RCC 7860 (cell line): ENCODE data around the gene CMKLR1.
A peak's percentile ranks its signal among the peaks of the same experiment; 100 is the strongest.

ENCODE experiments used
- DNase-seq: peaks from one replicate; pipeline ENCODE4 v3.0.0-alpha.2; 2015; ENCODE audit warnings: low spot score
- FAIRE-seq: peaks from 2 replicates; lab custom pipeline; 2012; peaks lifted over from hg19 to GRCh38; lab: Jason Lieb, UNC

CMKLR1 gene

GRCh38 chr12:108270035-108270848 is 68.9 kb downstream of the CMKLR1 start:
- DNase-seq (no peak), FAIRE-seq (no peak)

DNA sequence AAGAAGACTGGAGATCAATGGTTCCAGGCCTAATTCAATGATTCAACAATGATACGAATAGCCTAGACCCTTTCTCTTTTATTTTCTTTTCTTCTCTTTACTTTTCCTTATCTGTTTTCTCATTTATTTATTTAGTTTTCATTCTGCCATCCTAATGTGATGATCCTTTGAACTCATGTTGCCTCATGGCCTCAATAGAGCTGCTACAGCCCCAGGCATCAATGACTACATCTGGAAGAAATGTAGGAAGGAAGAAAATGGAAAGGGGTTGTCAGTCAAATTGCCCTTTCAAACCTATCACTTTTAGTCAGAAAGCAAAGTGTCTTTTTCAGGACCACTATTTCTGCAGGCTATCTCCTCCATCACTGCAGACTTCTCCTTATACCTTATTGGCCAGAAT is 69.9 kb downstream of the CMKLR1 start:
- FAIRE-seq (no peak), DNase-seq (no peak)

DNA sequence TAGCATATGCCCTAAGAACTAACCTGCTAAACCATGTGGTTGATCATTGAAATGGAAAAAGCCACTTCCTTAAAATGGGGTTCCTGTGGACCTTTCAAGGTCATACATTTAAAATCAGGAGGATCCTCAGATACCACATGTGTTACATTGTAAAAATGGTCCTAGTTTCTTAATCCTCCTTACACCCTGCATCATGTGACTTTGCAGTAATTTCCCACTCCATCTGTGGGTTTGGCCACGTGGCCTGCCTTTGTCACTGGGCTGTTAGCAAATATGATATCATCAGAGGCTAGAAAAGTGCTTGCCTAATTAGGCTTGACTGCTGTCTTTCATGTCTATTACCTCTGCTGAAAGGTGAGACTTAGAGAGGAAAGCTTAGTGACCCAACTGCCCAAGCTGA is 70.7 kb downstream of the CMKLR1 start:
- DNase-seq (no peak), FAIRE-seq (no peak)

- FAIRE-seq: no peak
- DNase-seq: no peak
These were observed 71.7 kb downstream of the CMKLR1 start for GRCh38 chr12:108267450-108267849.

DNA sequence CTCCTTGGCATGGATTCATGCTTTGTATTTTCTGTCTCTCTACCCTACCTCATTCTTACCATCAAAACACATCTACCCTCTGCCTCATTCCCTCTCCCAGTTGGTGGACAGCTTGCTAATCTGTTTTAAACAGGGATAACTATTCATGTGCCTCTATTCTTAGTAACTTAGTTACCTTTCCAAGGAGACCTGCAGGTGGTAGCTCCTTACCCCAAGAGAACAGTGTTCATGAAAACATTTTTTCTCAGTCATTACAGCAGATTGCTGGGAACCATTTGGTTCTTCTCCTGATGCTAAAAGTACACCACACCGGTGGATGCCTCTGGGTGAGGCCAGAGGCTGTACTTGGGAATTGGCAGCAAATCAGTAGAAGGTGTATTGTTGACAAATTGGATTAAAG is 73.0 kb downstream of the CMKLR1 start:
- DNase-seq (no peak), FAIRE-seq (no peak)

- no peak for FAIRE-seq
These were observed 73.6 kb downstream of the CMKLR1 start for GRCh38 chr12:108265505-108265904.

GRCh38 chr12:108260969-108261368 is 78.1 kb downstream of the CMKLR1 start:
- DNase-seq (no peak), FAIRE-seq (no peak)

More at GRCh38 chr12:108265505-108265904, 73.6 kb downstream of the CMKLR1 start:
- no peak for DNase-seq

- DNase-seq (no peak), FAIRE-seq (no peak)
These were observed 79.1 kb downstream of the CMKLR1 start for GRCh38 chr12:108260039-108260438.

- FAIRE-seq (no peak), DNase-seq (no peak)
These were observed 81.5 kb downstream of the CMKLR1 start for GRCh38 chr12:108257610-108258106.

DNA sequence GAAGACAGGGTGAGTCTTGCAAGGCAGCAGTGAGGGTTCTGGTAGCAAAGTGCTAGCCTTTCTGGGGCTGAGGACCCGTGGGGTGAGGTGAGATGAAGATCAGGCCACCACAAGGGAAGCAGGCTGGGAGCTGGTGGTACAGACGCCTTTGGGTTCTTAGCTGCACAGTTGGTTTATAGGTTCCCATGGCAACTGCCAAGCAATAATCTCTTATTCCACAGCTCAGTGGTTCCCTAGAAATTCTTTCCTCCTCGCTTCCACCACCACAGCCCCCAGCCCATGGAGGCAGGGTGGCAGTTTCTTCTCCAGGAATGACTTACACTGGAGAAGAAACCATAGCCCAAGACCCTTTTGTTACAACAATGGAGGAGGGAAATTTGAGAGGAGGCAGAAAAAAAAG is 82.1 kb downstream of the CMKLR1 start:
- DNase-seq: no peak
- no peak for FAIRE-seq

- DNase-seq (no peak), FAIRE-seq (no peak)
These were observed 83.9 kb downstream of the CMKLR1 start for GRCh38 chr12:108255252-108255602.

- FAIRE-seq (no peak), DNase-seq (no peak)
These were observed 84.4 kb downstream of the CMKLR1 start for GRCh38 chr12:108254517-108255251.

DNA sequence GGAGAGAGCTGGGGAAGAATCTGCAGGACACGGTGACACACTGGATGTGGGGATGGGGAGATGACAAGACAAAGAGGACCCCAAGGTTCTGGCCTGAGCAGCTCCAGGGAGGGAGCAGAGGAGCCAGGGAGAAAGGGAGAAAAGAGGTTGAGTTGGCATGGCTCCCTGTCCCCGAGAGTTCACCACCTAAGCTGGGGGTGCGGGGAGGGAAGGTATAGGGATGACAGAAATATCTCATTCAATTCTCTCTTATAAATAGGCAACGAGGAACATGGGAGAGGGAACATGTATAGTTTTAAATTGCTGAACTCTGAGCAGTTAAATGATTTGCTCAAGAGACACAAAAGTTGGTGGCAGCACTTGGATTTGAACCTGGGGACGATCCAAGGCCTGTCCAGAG is 85.1 kb downstream of the CMKLR1 start:
- DNase-seq (no peak), FAIRE-seq (no peak)

GRCh38 chr12:108253540-108253939 is 85.6 kb downstream of the CMKLR1 start:
- no peak for FAIRE-seq
- no peak for DNase-seq

- no peak for FAIRE-seq
- no peak for DNase-seq
These were observed 86.6 kb downstream of the CMKLR1 start for GRCh38 chr12:108252523-108252922.

- FAIRE-seq (no peak), DNase-seq (no peak)
These were observed 91.1 kb downstream of the CMKLR1 start for GRCh38 chr12:108248011-108248410.

GRCh38 chr12:108247130-108247529 is 92.0 kb downstream of the CMKLR1 start:
- DNase-seq: no peak
- no peak for FAIRE-seq

DNA sequence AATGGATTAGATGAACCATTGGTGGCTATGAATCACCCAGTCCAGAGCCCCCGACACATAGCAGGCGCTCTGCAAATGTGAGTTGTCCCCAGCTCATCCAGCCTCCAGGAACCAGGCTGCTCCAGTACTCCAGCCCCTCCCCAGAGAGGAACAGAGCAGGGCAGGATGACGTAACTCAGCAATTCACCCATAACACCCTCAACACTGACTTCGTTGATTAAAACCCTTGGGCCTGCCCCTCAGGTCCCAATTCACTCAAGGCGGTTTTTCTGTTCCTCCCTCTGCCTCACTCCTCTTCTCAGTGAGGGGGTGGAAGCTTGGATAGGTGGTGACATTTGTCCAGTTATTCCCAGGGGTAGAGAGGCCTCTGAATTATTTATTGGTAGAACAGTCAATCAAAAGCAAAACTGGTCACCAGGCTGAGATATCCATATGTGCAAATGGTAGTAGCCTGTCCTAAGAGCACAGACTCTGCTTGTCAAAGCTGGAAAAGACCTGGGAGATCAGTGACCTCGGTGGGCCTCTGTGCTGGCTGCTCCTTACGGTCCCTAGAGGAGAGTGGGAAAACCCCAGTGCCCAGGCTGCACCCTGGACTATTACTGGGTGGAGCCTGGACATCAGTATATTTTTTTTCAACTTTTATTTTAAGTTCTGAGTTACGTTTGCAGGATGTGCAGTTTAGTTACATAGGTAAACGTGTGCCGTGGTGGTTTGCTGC is 97.0 kb downstream of the CMKLR1 start:
- peak; percentile 6 for DNase-seq
- no peak for FAIRE-seq

DNA sequence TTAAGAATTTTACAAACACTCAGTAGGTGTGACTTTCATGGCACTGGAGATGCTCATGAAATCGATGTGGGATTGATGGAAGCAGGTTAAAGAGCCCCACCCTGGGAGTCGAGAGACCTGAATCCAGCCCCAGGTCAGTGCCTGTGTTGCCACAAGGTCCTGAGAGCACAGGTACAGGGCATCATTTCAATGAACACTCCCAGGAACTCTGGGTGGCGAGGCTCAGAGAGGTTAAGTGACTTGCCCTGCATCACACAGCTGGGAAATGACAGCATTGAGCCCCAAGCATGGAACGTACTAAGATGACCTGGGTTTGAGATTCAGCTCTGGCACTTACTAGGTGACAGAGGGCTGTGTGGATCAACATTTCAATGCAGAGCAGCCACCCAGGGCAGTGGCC is 98.2 kb downstream of the CMKLR1 start:
- no peak for DNase-seq
- no peak for FAIRE-seq

DNA sequence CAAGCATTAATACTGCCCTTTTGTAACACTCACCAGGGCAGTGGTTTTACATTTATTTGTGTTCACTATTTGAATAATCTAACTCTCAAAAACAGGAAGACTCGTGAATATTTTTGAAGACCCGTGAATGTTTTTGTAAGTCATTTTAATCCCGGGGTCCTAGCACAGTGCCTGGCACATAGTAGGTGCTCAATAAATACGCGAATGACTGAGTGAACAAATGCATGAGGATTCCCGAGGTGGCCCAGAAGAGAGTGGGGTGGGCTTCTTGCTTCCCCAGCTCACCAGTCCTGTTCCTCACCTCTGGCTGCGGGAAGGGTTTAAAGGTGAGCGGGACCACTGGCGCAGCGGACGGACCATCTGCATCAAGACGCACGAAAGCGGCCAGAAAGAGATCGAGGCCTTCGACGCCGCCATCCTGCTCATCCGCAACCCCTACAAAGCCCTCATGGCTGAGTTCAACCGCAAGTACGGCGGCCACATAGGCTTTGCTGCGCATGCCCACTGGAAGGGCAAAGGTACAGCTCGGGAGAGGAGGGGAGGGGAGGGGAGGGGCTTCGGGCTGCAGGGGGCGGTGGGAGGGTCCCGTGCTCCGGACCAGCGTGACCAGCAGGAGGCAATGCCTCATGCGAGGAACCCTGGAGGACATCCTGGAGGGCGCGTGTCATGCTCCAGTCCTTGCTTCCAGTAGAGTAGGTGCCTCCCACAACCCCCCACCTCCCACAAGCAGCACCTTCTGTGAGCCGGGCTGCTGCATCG is 98.9 kb downstream of the CMKLR1 start:
- DNase-seq: no peak
- no peak for FAIRE-seq

- FAIRE-seq (no peak), DNase-seq (no peak)
These were observed 99.7 kb downstream of the CMKLR1 start for GRCh38 chr12:108239378-108239777.
